Measurements from ENCODE around the gene OR2T34. TPM values are rescaled to one million over a fixed set of nuclear protein-coding genes. Genes with fewer than 3 reads are reported as not detected.

The OR2T34 gene
- polyA plus RNA-seq, 1 donor from 2014 or later, result not detected

DNA sequence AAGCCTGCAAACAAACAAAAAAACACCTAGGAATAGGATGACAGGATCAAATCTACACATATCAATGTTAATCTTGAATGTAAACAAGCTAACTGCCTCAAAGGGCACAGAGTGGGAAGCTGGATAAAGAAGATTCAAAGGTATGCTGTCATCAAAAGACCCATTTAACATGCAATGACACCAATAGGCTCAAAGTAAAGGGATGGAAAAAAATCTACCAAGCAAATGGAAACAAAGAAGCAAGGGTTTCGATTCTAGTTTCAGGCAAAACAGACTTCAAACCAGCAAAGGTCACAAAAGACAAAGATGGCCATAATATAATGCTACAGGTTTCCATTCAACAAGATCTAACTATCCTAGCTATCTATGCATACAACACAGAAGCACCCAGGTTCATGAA, 39.2 kb upstream of the OR2T34 start:
- Histone ChIP-seq H3K9ac (ENCODE audit: low read length) (no peak overlapping the region), H3K4me2 (ENCODE audit: low read length) (no peak overlapping the region), H3K9me2 (ENCODE audit: insufficient read depth, low read length) (no peaks in the 10 kb centered on the region), H3K79me2 (replicated peaks; ENCODE audit: insufficient read depth, low read length) (no peaks in the 10 kb centered on the region), H3K4me3 (ENCODE audit: low read length) (no peak overlapping the region), H2AFZ (ENCODE audit: low read depth, low read length) (no peak overlapping the region), H3K27ac (ENCODE audit: low read length) (no peak overlapping the region), H3K27me3 (ENCODE audit: insufficient read depth, low read depth, low read length) (no peaks in the 10 kb centered on the region), H3F3A (ENCODE audit: insufficient read depth, low read length, poor library complexity, severe bottlenecking) (no peaks in the 10 kb centered on the region), H3K9me3 (ENCODE audit: low read length) (peaks cover 7% of the 10 kb centered on the region), H4K20me1 (ENCODE audit: insufficient read depth) (no peaks in the 10 kb centered on the region), H3K36me3 (ENCODE audit: insufficient read depth, low read length) (no peaks in the 10 kb centered on the region)
- TF ChIP-seq, protein P1, sequence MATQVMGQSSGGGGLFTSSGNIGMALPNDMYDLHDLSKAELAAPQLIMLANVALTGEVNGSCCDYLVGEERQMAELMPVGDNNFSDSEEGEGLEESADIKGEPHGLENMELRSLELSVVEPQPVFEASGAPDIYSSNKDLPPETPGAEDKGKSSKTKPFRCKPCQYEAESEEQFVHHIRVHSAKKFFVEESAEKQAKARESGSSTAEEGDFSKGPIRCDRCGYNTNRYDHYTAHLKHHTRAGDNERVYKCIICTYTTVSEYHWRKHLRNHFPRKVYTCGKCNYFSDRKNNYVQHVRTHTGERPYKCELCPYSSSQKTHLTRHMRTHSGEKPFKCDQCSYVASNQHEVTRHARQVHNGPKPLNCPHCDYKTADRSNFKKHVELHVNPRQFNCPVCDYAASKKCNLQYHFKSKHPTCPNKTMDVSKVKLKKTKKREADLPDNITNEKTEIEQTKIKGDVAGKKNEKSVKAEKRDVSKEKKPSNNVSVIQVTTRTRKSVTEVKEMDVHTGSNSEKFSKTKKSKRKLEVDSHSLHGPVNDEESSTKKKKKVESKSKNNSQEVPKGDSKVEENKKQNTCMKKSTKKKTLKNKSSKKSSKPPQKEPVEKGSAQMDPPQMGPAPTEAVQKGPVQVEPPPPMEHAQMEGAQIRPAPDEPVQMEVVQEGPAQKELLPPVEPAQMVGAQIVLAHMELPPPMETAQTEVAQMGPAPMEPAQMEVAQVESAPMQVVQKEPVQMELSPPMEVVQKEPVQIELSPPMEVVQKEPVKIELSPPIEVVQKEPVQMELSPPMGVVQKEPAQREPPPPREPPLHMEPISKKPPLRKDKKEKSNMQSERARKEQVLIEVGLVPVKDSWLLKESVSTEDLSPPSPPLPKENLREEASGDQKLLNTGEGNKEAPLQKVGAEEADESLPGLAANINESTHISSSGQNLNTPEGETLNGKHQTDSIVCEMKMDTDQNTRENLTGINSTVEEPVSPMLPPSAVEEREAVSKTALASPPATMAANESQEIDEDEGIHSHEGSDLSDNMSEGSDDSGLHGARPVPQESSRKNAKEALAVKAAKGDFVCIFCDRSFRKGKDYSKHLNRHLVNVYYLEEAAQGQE (IDR thresholded peaks at IDR 0.05; ENCODE audit: borderline replicate concordance), result no peak
- TF ChIP-seq SMC3 (conservative IDR thresholded peaks at IDR 0.05; ENCODE audit: poor library complexity), result no peak
- no peak for TF ChIP-seq EP300 (conservative IDR thresholded peaks at IDR 0.05; ENCODE audit: poor library complexity, severe bottlenecking)
- TF ChIP-seq RAD21 (conservative IDR thresholded peaks at IDR 0.05), result no peak
- no peak for TF ChIP-seq POLR2AphosphoS5 (IDR thresholded peaks at IDR 0.05)
- no peak for TF ChIP-seq EZH2 (IDR thresholded peaks at IDR 0.05; ENCODE audit: borderline replicate concordance, insufficient read depth, low read length, poor library complexity, severe bottlenecking)
- no peak for TF ChIP-seq TAF1 (IDR thresholded peaks at IDR 0.05; ENCODE audit: low read depth)
- no peak for TF ChIP-seq MXI1 (conservative IDR thresholded peaks at IDR 0.05; ENCODE audit: poor library complexity, severe bottlenecking)
- TF ChIP-seq, protein P2, sequence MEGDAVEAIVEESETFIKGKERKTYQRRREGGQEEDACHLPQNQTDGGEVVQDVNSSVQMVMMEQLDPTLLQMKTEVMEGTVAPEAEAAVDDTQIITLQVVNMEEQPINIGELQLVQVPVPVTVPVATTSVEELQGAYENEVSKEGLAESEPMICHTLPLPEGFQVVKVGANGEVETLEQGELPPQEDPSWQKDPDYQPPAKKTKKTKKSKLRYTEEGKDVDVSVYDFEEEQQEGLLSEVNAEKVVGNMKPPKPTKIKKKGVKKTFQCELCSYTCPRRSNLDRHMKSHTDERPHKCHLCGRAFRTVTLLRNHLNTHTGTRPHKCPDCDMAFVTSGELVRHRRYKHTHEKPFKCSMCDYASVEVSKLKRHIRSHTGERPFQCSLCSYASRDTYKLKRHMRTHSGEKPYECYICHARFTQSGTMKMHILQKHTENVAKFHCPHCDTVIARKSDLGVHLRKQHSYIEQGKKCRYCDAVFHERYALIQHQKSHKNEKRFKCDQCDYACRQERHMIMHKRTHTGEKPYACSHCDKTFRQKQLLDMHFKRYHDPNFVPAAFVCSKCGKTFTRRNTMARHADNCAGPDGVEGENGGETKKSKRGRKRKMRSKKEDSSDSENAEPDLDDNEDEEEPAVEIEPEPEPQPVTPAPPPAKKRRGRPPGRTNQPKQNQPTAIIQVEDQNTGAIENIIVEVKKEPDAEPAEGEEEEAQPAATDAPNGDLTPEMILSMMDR (IDR thresholded peaks at IDR 0.05; ENCODE audit: poor library complexity, severe bottlenecking), result no peak

- H3K4me2 ChIP-seq (ENCODE audit: low read length), result no peak overlapping the region
- H3F3A ChIP-seq (ENCODE audit: insufficient read depth, low read length, poor library complexity, severe bottlenecking), result no peaks in the 10 kb centered on the region
- H3K27ac ChIP-seq (ENCODE audit: low read length), result no peak overlapping the region
- no peaks in the 10 kb centered on the region for H3K9me2 ChIP-seq (ENCODE audit: insufficient read depth, low read length)
- TF ChIP-seq, protein P1 (IDR thresholded peaks at IDR 0.05; ENCODE audit: borderline replicate concordance), result no peak
- no peak for TF ChIP-seq RAD21 (conservative IDR thresholded peaks at IDR 0.05)
- no peak for TF ChIP-seq TAF1 (IDR thresholded peaks at IDR 0.05; ENCODE audit: low read depth)
- no peak for TF ChIP-seq POLR2AphosphoS5 (IDR thresholded peaks at IDR 0.05)
- no peak for TF ChIP-seq MXI1 (conservative IDR thresholded peaks at IDR 0.05; ENCODE audit: poor library complexity, severe bottlenecking)
- TF ChIP-seq SMC3 (conservative IDR thresholded peaks at IDR 0.05; ENCODE audit: poor library complexity), result no peak
- TF ChIP-seq, protein P2 (IDR thresholded peaks at IDR 0.05; ENCODE audit: poor library complexity, severe bottlenecking), result no peak
- TF ChIP-seq EZH2 (IDR thresholded peaks at IDR 0.05; ENCODE audit: borderline replicate concordance, insufficient read depth, low read length, poor library complexity, severe bottlenecking), result no peak
- TF ChIP-seq EP300 (conservative IDR thresholded peaks at IDR 0.05; ENCODE audit: poor library complexity, severe bottlenecking), result no peak
- H3K9me3 ChIP-seq (ENCODE audit: low read length), result peaks cover 7% of the 10 kb centered on the region
- no peaks in the 10 kb centered on the region for H3K27me3 ChIP-seq (ENCODE audit: insufficient read depth, low read depth, low read length)
- no peak overlapping the region for H2AFZ ChIP-seq (ENCODE audit: low read depth, low read length)
- H3K9ac ChIP-seq (ENCODE audit: low read length), result no peak overlapping the region
- no peaks in the 10 kb centered on the region for H3K36me3 ChIP-seq (ENCODE audit: insufficient read depth, low read length)
- no peaks in the 10 kb centered on the region for H4K20me1 ChIP-seq (ENCODE audit: insufficient read depth)
- H3K4me3 ChIP-seq (ENCODE audit: low read length), result no peak overlapping the region
- H3K79me2 ChIP-seq (replicated peaks; ENCODE audit: insufficient read depth, low read length), result no peaks in the 10 kb centered on the region
Measured at GRCh38 chr1:248611883-248612414, 37.4 kb upstream of the OR2T34 start.

Measured in neural cell (in vitro differentiated cells).